GM12878 (cell line): ENCODE measurements around the gene PCCB.

Experiments
- ATF2 ChIP-seq: IDR thresholded peaks from 2 replicates; pipeline ENCODE4 v1.6.1; 2012; ENCODE audit warnings: low read length, inconsistent platforms
- CTCF ChIP-seq, 3 experiments: IDR thresholded peaks in 2 of 3; conservative IDR thresholded peaks in 1 of 3; 2 replicates each; pipeline ENCODE4 v1.5.1; 2011; ENCODE audit warnings: low read depth in 3 of 3, low read length in 3 of 3, mild to moderate bottlenecking in 3 of 3, control low read depth in 2 of 3, moderate library complexity in 2 of 3, inconsistent platforms in 1 of 3, mixed read lengths in 1 of 3; ENCODE audit not compliant: control insufficient read depth in 2 of 3, insufficient read depth in 1 of 3; ENCODE audit errors: extremely low read depth in 1 of 3
- E4F1 ChIP-seq: fragments of 450-650 bp; IDR thresholded peaks from 2 replicates; pipeline ENCODE4 v1.6.1; 2018; ENCODE audit warnings: borderline replicate concordance, mild to moderate bottlenecking; ENCODE audit not compliant: partially characterized antibody
- EGR1 ChIP-seq, 2 experiments: IDR thresholded peaks; 1 replicate in 1 of 2; 2 replicates in 1 of 2; pipeline ENCODE4 v1.6.1; 2011 to 2012; ENCODE audit warnings: low read depth in 2 of 2, low read length in 2 of 2, borderline replicate concordance in 1 of 2, mild to moderate bottlenecking in 1 of 2, moderate library complexity in 1 of 2
- NR2C2 ChIP-seq: IDR thresholded peaks from 2 replicates; pipeline ENCODE4 v1.6.1; 2011; ENCODE audit warnings: borderline replicate concordance, low read depth; ENCODE audit not compliant: control insufficient read depth, insufficient read length
- PBX3 ChIP-seq: IDR thresholded peaks from 2 replicates; pipeline ENCODE4 v1.6.1; 2011; ENCODE audit warnings: mild to moderate bottlenecking, low read depth, low read length, moderate library complexity; ENCODE audit not compliant: insufficient replicate concordance
- POLR2AphosphoS5 ChIP-seq: IDR thresholded peaks from 2 replicates; pipeline ENCODE4 v1.6.1; 2011; ENCODE audit warnings: mild to moderate bottlenecking, low read length, inconsistent platforms
- RBBP5 ChIP-seq: fragments of 200-600 bp; sonication (generic); conservative IDR thresholded peaks from 2 replicates; pipeline ENCODE4 v1.6.1; 2016
- REST ChIP-seq: IDR thresholded peaks from 2 replicates; pipeline ENCODE4 v1.6.1; 2012; ENCODE audit warnings: mild to moderate bottlenecking, low read depth, low read length
- SP1 ChIP-seq: IDR thresholded peaks from one replicate; pipeline ENCODE4 v1.6.1; 2011; ENCODE audit warnings: low read depth, low read length
- ZNF24 ChIP-seq: fragments of 450-650 bp; IDR thresholded peaks from 2 replicates; pipeline ENCODE4 v1.6.1; 2017; ENCODE audit warnings: antibody characterized with exemption, mild to moderate bottlenecking

- TF ChIP-seq CTCF (IDR thresholded peaks at IDR 0.05 in 2 of 3, conservative IDR thresholded peaks at IDR 0.05 in 1 of 3; ENCODE audit: control insufficient read depth in 2 of 3, extremely low read depth in 1 of 3, insufficient read depth in 1 of 3, low read depth in 3 of 3, low read length in 3 of 3) (no peak), SP1 (no peak), POLR2AphosphoS5 (no peak), RBBP5 (no peak), REST (no peak), ATF2 (no peak), E4F1 (no peak), ZNF24 (no peak), PBX3 (no peak), NR2C2 (no peak), EGR1 (IDR thresholded peaks at IDR 0.05; ENCODE audit: borderline replicate concordance in 1 of 2, low read depth in 2 of 2, low read length in 2 of 2) (no peak)
Observed at GRCh38 chr3:136351905-136352304, 101.8 kb downstream of the PCCB start.
